Activated CD8-positive, alpha-beta T cell treated with anti-CD3 and anti-CD28 coated beads, Interleukin-2, amount 10 ng/mL, durations not matched to agents 7 days and 5 days (primary cell): ENCODE data around the gene ZSCAN1. TPM values are rescaled to one million over a fixed set of nuclear protein-coding genes. Genes with fewer than 3 reads are reported as not detected.

Source experiments
- total RNA-seq, 2 experiments: library from RNA; stranded (reverse); gene quantifications; one replicate each; pipeline ENCODE4 v1.2.3, GENCODE V29; 2021

ZSCAN1 gene
- total RNA-seq, 2 experiments from 2014 or later = not detected

Other genes with a start within 250 kb of the ZSCAN1 start
- gene ZNF552, start 219.1 kb upstream of the ZSCAN1 start, total RNA-seq = 1 to 10 TPM; 7.1 to 9.7 TPM
- 10 to 100 TPM; 18.7 to 22.2 TPM for gene ZNF587B, start 203.7 kb upstream of the ZSCAN1 start, total RNA-seq
- gene ZNF587, start 184.2 kb upstream of the ZSCAN1 start, total RNA-seq = 10 to 100 TPM; 32.0 to 34.6 TPM
- gene ZNF814, start 145.0 kb upstream of the ZSCAN1 start, total RNA-seq = 10 to 100 TPM; 26.2 to 29.0 TPM
- gene ZNF417, start 117.4 kb upstream of the ZSCAN1 start, total RNA-seq = 10 to 100 TPM; 21.1 to 21.4 TPM
- gene ZNF418, start 98.6 kb upstream of the ZSCAN1 start, total RNA-seq = 1 to 10 TPM; 4.2 to 6.2 TPM
- 1 to 10 TPM; 8.8 to 8.9 TPM for gene ZNF256, start 86.3 kb upstream of the ZSCAN1 start, total RNA-seq
- gene C19orf18, start 59.5 kb upstream of the ZSCAN1 start, total RNA-seq = under 1 TPM; 0.42 to 0.73 TPM
- 10 to 100 TPM; 13.6 to 14.4 TPM for gene ZNF606, start 31.2 kb upstream of the ZSCAN1 start, total RNA-seq
- gene ZNF135, start 25.3 kb downstream of the ZSCAN1 start, total RNA-seq = 1 to 10 TPM; 1.2 to 1.3 TPM
- 10 to 100 TPM; 18.8 to 19.1 TPM for gene ZSCAN18, start 64.2 kb downstream of the ZSCAN1 start, total RNA-seq
- gene ZNF329, start 116.8 kb downstream of the ZSCAN1 start, total RNA-seq = 1 to 10 TPM; 5.6 to 5.7 TPM
- 10 to 100 TPM; 31.9 to 32.8 TPM for gene ZNF274, start 149.0 kb downstream of the ZSCAN1 start, total RNA-seq
- 10 to 100 TPM; 48.1 to 56.2 TPM for gene ZNF544, start 194.9 kb downstream of the ZSCAN1 start, total RNA-seq
- gene ZNF8, start 244.9 kb downstream of the ZSCAN1 start, total RNA-seq = 1 to 10 TPM; 4.7 TPM